ENCODE data around the gene DCLK1.
A peak's percentile ranks its signal among the peaks of the same experiment; 100 is the strongest.
"Not testable (repeated sequence)": the region's sequence is repeated elsewhere in the genome, so short reads cannot be mapped to it uniquely, and the experiment has no call there.

Gene DCLK1

GRCh38 chr13:35987572-35988513 lies 143.3 kb downstream of the DCLK1 start:
- DNase-seq (ENCODE audit: extremely low read depth, low read depth): no peak
- H3K4me3 ChIP-seq (replicated peaks; ENCODE audit: low read depth, low read length): no peak overlapping the region
- TF ChIP-seq, protein P1, sequence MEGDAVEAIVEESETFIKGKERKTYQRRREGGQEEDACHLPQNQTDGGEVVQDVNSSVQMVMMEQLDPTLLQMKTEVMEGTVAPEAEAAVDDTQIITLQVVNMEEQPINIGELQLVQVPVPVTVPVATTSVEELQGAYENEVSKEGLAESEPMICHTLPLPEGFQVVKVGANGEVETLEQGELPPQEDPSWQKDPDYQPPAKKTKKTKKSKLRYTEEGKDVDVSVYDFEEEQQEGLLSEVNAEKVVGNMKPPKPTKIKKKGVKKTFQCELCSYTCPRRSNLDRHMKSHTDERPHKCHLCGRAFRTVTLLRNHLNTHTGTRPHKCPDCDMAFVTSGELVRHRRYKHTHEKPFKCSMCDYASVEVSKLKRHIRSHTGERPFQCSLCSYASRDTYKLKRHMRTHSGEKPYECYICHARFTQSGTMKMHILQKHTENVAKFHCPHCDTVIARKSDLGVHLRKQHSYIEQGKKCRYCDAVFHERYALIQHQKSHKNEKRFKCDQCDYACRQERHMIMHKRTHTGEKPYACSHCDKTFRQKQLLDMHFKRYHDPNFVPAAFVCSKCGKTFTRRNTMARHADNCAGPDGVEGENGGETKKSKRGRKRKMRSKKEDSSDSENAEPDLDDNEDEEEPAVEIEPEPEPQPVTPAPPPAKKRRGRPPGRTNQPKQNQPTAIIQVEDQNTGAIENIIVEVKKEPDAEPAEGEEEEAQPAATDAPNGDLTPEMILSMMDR (IDR thresholded peaks at IDR 0.05; ENCODE audit: low read depth, low read length, missing control alignments): no peak

DNA sequence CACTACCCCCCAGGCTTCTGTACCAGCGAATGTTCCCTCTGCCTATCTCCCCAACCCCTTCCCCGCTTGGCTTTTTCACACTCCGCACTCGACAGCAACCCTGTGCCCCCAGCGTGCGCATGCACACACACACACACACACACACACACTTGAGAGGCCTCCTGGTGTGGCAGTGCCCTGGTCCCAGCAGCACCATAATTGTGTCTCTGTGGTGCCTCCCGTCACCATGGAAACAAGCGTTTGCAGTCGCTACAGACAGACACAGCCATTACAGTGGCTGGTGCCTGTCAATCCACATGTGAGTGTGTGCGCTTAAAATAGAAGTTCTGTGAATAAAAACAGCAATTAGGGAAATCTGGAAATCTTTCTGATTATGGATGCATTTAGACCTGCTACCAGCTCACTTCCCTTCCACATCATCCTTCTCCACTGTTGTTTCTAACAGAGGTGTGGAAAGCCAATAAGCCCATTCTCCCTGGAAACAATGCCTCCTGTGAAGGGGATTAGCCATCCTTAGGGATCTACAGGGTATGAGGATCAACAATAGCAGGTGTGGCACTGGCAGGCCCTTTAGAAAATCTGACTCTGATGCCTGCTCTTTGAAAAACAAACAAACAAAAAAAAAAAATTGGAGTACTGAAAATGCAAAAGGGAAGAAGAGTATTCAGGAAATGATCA lies 146.3 kb downstream of the DCLK1 start:
- H3K4me3 ChIP-seq (replicated peaks; ENCODE audit: low read depth, low read length): no peak overlapping the region
- DNase-seq (ENCODE audit: extremely low read depth, low read depth): no peak
- TF ChIP-seq, protein P1 (IDR thresholded peaks at IDR 0.05; ENCODE audit: low read depth, low read length, missing control alignments): no peak

GRCh38 chr13:35984287-35984686 lies 146.9 kb downstream of the DCLK1 start:
- no peak for DNase-seq (ENCODE audit: extremely low read depth, low read depth)
- TF ChIP-seq, protein P1 (IDR thresholded peaks at IDR 0.05; ENCODE audit: low read depth, low read length, missing control alignments): no peak
- no peak overlapping the region for H3K4me3 ChIP-seq (replicated peaks; ENCODE audit: low read depth, low read length)

GRCh38 chr13:35983703-35984102 lies 147.5 kb downstream of the DCLK1 start:
- not testable (repeated sequence) for DNase-seq (ENCODE audit: extremely low read depth, low read depth); H3K4me3 ChIP-seq (replicated peaks; ENCODE audit: low read depth, low read length)

GRCh38 chr13:35983206-35983605 lies 148.0 kb downstream of the DCLK1 start:
- no peak for DNase-seq (ENCODE audit: extremely low read depth, low read depth)
- no peak overlapping the region for H3K4me3 ChIP-seq (replicated peaks; ENCODE audit: low read depth, low read length)
- TF ChIP-seq, protein P1 (IDR thresholded peaks at IDR 0.05; ENCODE audit: low read depth, low read length, missing control alignments): no peak

DNA sequence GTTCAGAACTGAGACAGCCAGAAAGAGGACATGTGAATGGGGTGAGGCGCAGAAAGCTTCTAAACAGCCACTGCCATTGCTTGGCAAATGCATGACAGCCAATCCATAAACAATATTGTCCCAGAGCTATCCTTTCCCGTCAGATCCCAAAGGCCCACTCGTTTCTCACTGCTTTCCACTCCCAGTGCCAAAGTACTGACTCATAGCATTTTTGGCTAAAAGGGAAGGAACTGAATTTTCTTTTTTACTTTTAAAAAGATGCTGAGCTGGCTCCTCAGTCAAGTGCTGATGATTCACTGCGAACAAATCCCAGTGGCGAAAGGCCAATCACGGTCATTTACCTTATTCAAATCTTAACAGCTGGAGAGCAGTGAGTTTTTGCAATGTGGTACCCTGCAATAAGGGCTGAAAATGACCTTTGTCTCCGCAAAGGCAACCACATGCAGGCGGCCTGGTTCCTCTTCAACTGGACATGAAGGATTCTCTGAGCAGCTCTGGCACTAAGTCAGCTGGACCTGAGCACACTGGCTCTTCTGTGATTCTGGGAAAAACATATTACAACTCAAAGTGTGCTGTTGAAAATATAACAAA lies 151.7 kb downstream of the DCLK1 start:
- peak; percentile 42 for DNase-seq (ENCODE audit: extremely low read depth, low read depth)
- TF ChIP-seq, protein P1 (IDR thresholded peaks at IDR 0.05; ENCODE audit: low read depth, low read length, missing control alignments): no peak
- H3K4me3 ChIP-seq (replicated peaks; ENCODE audit: low read depth, low read length): no peak overlapping the region

Measured in HFF-Myc (cell line).